ENCODE results near the gene CPA5. TPM values are rescaled to one million over a fixed set of nuclear protein-coding genes. Genes with fewer than 3 reads are reported as not detected.

CPA5 gene
- total and polyA plus RNA-seq, 2 donors (not counting 3 experiments of a cell fraction or from before 2014, with no cell fraction given) = not detected

- TF ChIP-seq POLR2A (IDR thresholded peaks at IDR 0.05; ENCODE audit: low read depth, low read length) (no peak), CTCF (IDR thresholded peaks at IDR 0.05; ENCODE audit: extremely low read depth in 1 of 2, insufficient read depth in 1 of 2, low read depth in 1 of 2, low read length in 2 of 2) (no peak), EZH2 (IDR thresholded peaks at IDR 0.05; ENCODE audit: borderline replicate concordance, low read depth, low read length, severe bottlenecking) (no peak), MYC (IDR thresholded peaks at IDR 0.05; ENCODE audit: low read depth, low read length) (no peak), POLR2AphosphoS5 (IDR thresholded peaks at IDR 0.05; ENCODE audit: insufficient read depth, low read depth, low read length) (no peak), GATA2 (IDR thresholded peaks at IDR 0.05; ENCODE audit: insufficient read depth, insufficient read length, low read depth, low read length) (no peak), JUN (IDR thresholded peaks at IDR 0.05; ENCODE audit: borderline replicate concordance, insufficient read depth, insufficient read length, low read depth) (no peak), MAX (IDR thresholded peaks at IDR 0.05; ENCODE audit: insufficient read depth, insufficient read length) (no peak), FOS (IDR thresholded peaks at IDR 0.05; ENCODE audit: borderline replicate concordance, insufficient read depth, low read length) (no peak)
- H3K9me1 ChIP-seq (replicated peaks; ENCODE audit: control insufficient read depth, extremely low read depth, insufficient read depth, low read length) = no peaks in the 10 kb centered on the region
- ChIA-PET CTCF (no interaction called here), POLR2A (no interaction called here)
- no peak overlapping the region for H3K27ac ChIP-seq (ENCODE audit: insufficient read depth, low read depth, low read length)
- H3K4me3 ChIP-seq (replicated peaks in 1 of 3; ENCODE audit: insufficient read depth in 1 of 3, low read depth in 1 of 3, low read length in 3 of 3) = no peak overlapping the region
- no peaks in the 10 kb centered on the region for H3K36me3 ChIP-seq (ENCODE audit: control insufficient read depth in 2 of 2, extremely low read depth in 1 of 2, insufficient read depth in 2 of 2, low read length in 2 of 2)
- dilution Hi-C loops (cut with MboI; ENCODE audit: extremely low pct_ligation_motif_present, low sequenced_read_pairs) (no loop called here), intact Hi-C loops (cut with micrococcal nuclease) (no loop called here)
- H4K20me1 ChIP-seq (replicated peaks; ENCODE audit: control insufficient read depth, extremely low read depth, insufficient read depth, low read length) = no peaks in the 10 kb centered on the region
- H3K79me2 ChIP-seq (ENCODE audit: control insufficient read depth, insufficient read depth, low read length) = no peaks in the 10 kb centered on the region
- H3K9ac ChIP-seq (replicated peaks; ENCODE audit: extremely low read depth, insufficient read depth, low read length) = no peak overlapping the region
- no peak for DNase-seq (ENCODE audit: low read depth, low spot score)
- no peaks in the 10 kb centered on the region for H3K27me3 ChIP-seq (ENCODE audit: control insufficient read depth in 2 of 2, insufficient read depth in 2 of 2, low read length in 2 of 2)
- peaks cover 2% of the 10 kb centered on the region for H3K4me1 ChIP-seq (ENCODE audit: control insufficient read depth, extremely low read depth, insufficient read depth, low read length)
- H3K4me2 ChIP-seq (ENCODE audit: insufficient read depth, low read length) = no peak overlapping the region
- FAIRE-seq = no peak
- no peak overlapping the region for H2AFZ ChIP-seq (ENCODE audit: low read depth, low read length)
- BruUV-seq (replicated peaks) = no TSS peak
- H3K9me3 ChIP-seq (replicated peaks; ENCODE audit: control insufficient read depth, insufficient read depth, low read length) = no peaks in the 10 kb centered on the region
These were observed 34.4 kb downstream of the CPA5 start for GRCh38 chr7:130379019-130379418.
